Epithelial cell of esophagus (primary cell): ENCODE data around the gene MAP3K15.
A peak's percentile ranks its signal among the peaks of the same experiment; 100 is the strongest.

Experiments
- DNase-seq: peaks from one replicate; pipeline ENCODE4 v3.0.0; 2010; ENCODE audit warnings: low read depth
- H3K4me3 ChIP-seq: 2 replicates; pipeline ENCODE4 v1.5.1; 2011; ENCODE audit warnings: mild to moderate bottlenecking, low read length, control low read depth
- CTCF ChIP-seq: IDR thresholded peaks from 2 replicates; pipeline ENCODE4 v1.5.1; 2011; ENCODE audit warnings: low read depth, mild to moderate bottlenecking, low read length, control low read depth, inconsistent platforms; ENCODE audit not compliant: insufficient read depth; ENCODE audit errors: missing control alignments

MAP3K15 gene

GRCh38 chrX:19403696-19404095, 111.6 kb downstream of the MAP3K15 start:
- TF ChIP-seq CTCF, result no peak
- no peak overlapping the region for H3K4me3 ChIP-seq
- DNase-seq, result no peak

GRCh38 chrX:19392703-19393102, 122.6 kb downstream of the MAP3K15 start:
- no peak for TF ChIP-seq CTCF
- H3K4me3 ChIP-seq, result no peak overlapping the region
- no peak for DNase-seq

- no peak for TF ChIP-seq CTCF
- no peak for DNase-seq
- H3K4me3 ChIP-seq, result no peak overlapping the region
Observed at GRCh38 chrX:19392078-19392477, 123.2 kb downstream of the MAP3K15 start.

- no peak overlapping the region for H3K4me3 ChIP-seq
- DNase-seq, result peak; percentile 4
- no peak for TF ChIP-seq CTCF
Observed at GRCh38 chrX:19389227-19389845, 126.0 kb downstream of the MAP3K15 start.

DNA sequence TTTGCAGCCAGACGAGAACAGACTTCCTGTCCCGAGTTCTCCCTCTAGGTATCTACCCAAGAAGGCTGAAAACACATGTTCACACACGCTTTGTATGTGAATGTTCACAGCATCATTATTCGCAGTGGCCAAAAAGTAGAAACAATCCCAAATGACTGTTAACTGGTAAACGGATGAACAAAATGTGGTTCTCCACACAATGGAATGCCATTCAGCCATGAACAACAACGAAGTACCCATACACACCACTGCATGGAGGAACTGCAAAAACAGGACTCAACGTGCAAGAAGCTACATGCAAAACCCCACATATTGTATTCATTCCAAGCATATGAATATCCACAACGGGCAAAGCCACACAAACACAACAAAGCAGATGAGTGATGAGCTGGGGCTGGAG, 126.6 kb downstream of the MAP3K15 start:
- H3K4me3 ChIP-seq, result no peak overlapping the region

GRCh38 chrX:19388064-19388679, 127.1 kb downstream of the MAP3K15 start:
- no peak for TF ChIP-seq CTCF
- H3K4me3 ChIP-seq, result no peak overlapping the region
- no peak for DNase-seq

More for the DNA sequence above, 126.6 kb downstream of the MAP3K15 start:
- DNase-seq, result peak; percentile 57
- TF ChIP-seq CTCF, result no peak

- no peak for DNase-seq
- TF ChIP-seq CTCF, result no peak
- no peak overlapping the region for H3K4me3 ChIP-seq
Observed at GRCh38 chrX:19386679-19387078, 128.6 kb downstream of the MAP3K15 start.
